B cell (primary cell): ENCODE data around the gene RSPRY1.

Source experiments
- EZH2 ChIP-seq: IDR thresholded peaks from 2 replicates; pipeline ENCODE4 v1.6.1; 2012; ENCODE audit warnings: borderline replicate concordance, low read depth, mild to moderate bottlenecking, moderate library complexity, low read length; ENCODE audit not compliant: insufficient read depth, poor library complexity, severe bottlenecking
- TF ChIP-seq, protein P1 (sequence below): fragments of 200-600 bp; IDR thresholded peaks from one replicate; pipeline ENCODE4 v1.8.0; 2022; ENCODE audit warnings: antibody characterized with exemption, mild to moderate bottlenecking

DNA sequence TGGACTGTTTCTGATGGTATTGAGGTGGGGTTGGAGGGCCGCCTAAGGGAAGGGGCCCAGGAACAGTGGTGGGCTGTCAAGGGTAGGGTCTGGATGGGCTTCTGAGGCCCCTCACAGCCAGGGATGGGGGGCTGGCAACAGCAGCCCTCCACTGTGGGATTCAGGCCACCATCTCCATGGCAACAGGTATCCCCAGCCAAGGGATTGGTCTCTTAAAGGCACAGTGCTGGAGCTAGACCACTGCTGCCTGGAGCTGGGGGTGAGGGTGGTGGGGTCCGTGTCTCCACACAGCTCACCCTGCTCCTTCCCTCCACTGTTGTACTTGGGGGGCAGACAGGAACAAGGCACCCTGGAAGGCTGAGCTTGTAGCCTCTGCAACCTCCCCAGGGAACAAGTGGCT is 42.1 kb upstream of the RSPRY1 start:
- TF ChIP-seq, protein P1, sequence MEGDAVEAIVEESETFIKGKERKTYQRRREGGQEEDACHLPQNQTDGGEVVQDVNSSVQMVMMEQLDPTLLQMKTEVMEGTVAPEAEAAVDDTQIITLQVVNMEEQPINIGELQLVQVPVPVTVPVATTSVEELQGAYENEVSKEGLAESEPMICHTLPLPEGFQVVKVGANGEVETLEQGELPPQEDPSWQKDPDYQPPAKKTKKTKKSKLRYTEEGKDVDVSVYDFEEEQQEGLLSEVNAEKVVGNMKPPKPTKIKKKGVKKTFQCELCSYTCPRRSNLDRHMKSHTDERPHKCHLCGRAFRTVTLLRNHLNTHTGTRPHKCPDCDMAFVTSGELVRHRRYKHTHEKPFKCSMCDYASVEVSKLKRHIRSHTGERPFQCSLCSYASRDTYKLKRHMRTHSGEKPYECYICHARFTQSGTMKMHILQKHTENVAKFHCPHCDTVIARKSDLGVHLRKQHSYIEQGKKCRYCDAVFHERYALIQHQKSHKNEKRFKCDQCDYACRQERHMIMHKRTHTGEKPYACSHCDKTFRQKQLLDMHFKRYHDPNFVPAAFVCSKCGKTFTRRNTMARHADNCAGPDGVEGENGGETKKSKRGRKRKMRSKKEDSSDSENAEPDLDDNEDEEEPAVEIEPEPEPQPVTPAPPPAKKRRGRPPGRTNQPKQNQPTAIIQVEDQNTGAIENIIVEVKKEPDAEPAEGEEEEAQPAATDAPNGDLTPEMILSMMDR: no peak
- TF ChIP-seq EZH2: no peak
